Erythroblast (primary cell): ENCODE results near the gene MAN1B1.
"Not testable (repeated sequence)": the region's sequence is repeated elsewhere in the genome, so short reads cannot be mapped to it uniquely, and the experiment has no call there.

Source experiments
- DNase-seq, 2 experiments: peaks; one replicate each; lab custom pipeline; 2025; lab: John Stamatoyannopoulos, UW
- GATA1 ChIP-seq: IDR thresholded peaks from 2 replicates; pipeline ENCODE4 v1.6.1; 2011; ENCODE audit warnings: low read depth, mild to moderate bottlenecking, control low read depth, low read length, moderate library complexity
- POLR2A ChIP-seq: IDR thresholded peaks from 2 replicates; pipeline ENCODE4 v1.6.1; 2011; ENCODE audit warnings: mild to moderate bottlenecking, low read length

The MAN1B1 gene

DNA sequence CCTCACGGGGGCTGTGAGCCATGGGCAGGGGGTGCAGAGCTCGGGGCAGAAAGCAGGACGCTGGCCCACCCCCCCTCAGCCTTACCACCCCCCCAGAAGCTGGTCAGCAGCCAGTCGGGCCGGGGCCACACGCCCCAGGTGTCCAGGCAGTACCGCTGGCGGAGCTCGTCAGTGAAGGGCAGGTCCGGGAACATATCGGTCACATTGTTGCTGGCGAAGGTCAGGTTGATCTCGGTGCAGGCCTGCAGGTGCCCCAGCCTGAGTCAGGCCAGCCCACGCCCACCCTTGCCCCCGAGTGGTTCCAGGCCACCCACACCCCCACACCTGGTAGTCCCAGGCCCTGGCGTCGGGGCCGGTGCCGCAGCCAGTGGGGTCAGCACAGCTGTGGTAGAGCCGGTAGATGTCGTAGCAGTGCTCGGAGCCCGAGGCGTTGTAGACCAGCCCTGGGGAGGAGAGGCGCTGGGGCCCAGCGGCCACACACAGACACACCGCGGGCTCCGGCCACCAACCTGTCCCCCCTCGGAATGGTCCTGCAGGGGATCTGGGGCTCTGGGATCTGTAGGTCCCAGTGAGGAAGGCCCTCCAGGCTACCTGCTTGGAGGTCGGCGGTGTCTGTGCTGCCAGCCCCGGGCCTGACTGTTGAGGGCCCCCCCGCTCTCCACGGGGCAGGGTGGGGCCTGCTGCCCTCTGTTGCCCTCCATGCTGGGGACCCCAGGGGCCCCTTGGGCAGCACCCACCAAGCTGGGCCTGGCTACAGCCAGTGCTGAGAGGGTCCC lies 25.2 kb downstream of the MAN1B1 start:
- TF ChIP-seq POLR2A (no peak), GATA1 (no peak)
- no peak for DNase-seq

DNA sequence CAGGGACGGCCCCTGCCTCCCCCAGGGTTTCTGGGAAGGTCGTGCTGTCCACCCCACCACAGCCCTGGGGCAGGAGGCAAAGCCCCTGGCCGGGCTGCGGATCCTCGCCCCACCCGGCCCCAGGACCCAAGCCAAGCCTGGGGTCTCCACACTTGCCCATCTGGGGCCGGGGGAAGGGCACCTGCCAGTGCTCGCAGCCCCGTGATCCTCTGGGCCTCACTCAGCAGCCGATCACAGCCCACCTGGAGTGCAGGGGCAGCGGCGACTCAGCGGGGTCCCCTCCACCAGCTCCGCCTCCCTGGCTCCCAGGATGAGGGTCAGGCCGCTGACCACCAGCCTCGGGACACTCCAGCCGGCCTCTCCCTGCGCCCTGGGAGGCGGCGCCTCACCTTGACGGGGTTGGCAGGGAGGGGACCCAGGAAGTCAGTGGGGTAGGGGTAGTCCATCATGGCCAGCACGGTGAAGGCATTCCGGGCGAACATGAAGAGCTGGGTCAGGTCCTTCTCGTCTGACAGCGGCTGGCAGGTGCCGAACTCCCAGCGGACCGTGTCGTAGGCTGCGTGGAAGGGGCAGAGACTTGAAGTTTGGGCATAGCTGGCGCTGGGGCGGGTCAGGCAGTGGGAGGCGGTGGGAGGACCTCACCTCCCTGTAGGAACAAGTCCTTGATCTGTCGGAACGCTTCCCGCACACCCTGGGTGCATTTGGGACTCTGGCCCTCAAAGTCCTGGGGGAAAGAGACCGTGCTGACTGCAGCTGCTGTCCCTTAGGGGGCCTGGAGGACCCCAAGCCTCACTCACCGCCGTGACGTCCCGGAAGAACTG lies 26.0 kb downstream of the MAN1B1 start:
- TF ChIP-seq GATA1 (no peak), POLR2A (no peak)
- DNase-seq: no peak

DNA sequence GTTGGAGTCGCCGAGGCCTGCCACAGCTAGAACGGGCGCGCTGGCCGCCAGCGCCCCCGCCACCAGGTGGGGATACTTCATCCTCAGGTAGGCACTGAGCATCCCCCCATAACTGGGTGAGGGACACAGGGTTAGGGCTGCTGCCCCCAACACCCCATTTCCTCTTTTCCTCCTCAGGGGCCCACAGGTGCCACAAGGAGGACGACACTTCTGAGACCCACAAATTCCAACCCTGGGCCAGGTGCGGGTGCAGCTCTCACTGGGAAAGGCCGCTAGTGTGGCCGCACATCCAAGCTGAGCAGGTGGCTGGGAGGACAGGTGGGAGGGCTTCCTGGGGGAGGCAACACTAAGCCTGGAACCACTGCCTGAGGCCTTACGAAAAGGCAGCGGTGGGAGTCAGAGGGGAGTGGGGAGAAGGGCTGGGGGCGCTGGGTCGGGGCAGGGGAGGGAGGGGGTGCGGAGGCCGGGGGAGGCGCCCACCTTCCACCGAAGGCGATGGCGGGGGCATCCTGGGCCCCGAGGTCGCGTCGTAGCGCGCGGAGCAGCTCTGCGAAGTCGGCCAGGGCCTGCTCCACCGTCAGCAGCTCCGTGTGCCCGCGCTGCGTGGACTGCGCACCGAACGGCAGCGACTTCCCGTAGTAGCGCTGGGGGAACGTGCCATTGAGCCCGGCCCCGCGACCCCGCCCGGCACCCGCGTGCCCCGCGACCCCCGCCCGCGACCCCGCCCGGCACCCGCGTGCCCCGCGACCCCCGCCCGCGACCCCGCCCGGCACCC lies 26.8 kb downstream of the MAN1B1 start:
- peak; percentile 46 to 48 for DNase-seq
- TF ChIP-seq GATA1 (no peak), POLR2A (no peak)

DNA sequence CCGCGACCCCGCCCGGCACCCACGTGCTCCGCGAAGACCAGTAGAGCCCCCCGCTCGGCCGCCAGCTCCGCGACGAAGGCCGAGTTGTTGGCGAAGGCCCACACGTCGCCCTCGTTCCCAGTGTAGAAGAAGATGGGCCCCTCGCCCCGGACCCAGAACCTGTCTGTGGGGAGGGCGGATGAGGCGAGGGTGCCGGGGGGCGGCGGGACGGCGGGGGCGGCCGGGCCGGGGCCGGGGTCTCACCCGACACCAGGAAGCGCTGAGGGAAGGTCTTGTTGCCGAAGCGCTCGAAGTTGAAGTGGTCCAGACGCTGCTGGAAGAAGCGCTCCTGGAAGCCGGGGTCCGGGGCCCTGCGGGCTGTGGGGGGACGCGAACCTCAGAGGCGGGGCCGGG lies 27.4 kb downstream of the MAN1B1 start:
- peak; percentile 54 to 58 for DNase-seq
- TF ChIP-seq POLR2A (no peak), GATA1 (no peak)

DNA sequence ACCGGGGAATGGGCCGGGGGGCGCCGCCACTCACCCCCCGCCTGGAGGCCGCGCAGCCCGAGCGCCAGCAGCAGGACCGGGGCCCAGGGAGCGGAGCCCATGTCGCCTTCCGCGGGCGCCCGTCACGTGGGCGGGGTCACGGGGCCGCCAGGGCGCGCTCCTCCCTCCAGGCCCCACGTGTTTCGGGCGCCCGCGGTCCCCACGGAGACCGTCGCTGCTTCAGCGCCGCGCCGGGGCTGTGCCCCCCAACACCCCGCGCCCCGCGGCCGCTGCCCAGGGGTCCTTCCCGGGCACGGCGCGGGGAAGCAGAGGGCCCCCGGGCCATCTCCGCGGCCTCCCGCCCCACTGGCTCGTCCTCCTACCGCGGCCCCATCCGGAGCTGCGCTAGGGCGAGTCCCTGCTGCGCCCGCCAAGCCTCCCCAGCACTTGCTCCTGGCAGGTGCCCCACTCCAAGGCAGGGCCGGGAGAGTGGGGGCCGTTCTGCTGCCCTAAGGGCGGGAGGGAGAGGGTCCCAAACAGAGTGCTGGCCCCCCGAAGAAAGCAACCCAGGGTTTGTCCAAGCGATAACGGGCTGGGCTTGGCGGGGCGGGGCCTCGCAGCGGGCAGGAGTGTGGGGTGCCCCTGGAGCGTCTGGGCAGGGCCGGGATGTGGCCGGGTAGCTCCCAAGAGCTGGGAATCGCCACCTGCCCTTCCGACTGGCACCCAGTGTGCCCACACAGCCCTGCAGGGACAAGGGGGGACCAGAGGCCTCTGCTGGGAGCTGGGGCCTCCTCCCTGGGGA lies 28.0 kb downstream of the MAN1B1 start, which contains the start of gene DPP7:
Gene DPP7, minus strand, starts transcription at position 121 of the 781 bp plus-strand sequence. Its CDS starts 20 bp downstream, at position 101.
- peak; percentile 83 to 86 for DNase-seq
- no peak for TF ChIP-seq GATA1
- TF ChIP-seq POLR2A: peak; percentile 30

DNA sequence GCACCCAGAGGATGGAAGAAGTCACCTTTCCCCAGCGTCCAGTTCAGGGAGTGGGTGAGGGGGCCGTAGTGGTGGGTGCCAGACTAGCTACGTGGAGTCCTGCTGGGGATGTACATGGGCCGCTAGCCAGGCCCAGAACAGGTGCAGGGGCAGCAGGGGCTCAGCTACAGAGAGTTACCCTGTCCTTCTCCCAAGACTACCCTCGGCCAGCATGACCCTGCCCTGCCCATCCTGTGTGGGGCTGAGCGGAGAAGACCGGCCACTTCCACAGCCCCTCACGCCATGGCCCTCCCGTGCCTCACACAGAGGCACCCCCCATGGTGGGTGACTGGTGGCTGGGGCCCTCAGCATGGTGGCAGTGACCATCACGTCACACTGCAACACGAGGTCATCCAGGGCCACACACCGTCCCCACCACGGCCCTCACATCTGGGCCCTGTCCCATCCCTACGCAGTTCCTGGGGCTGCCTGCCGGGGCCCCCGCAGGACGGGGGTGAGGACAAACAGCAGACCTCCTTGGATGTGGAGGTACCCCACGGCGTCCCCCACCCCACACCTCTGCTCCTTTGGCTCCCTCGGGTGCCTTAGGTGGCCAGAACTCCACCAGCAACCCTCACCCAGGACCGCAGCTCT lies 28.7 kb downstream of the MAN1B1 start:
- DNase-seq: no peak
- TF ChIP-seq POLR2A (no peak), GATA1 (no peak)

DNA sequence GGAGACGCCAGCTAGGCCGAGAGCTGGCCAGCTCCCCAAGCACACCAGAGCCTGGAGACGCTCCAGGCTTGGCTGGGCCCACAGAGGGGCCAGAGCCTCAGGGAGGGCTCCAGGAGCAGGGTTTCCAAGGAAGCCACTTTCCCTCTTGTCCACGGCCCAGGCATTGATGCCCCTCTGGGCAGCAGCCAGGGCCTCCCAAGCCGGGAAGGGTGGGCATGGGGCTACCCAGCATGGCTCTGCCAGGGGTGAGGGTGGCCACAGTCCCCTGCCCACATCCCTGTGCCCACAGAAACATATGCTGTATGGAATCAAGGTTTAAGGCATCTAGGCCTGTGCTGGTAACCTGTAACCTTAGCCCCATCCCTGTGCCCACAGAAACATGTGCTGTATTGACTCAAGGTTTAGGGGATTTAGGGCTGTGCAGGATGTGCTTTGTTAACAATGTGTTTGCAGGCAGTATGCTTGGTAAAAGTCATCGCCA lies 29.3 kb downstream of the MAN1B1 start:
- DNase-seq: no peak
- TF ChIP-seq GATA1 (no peak), POLR2A (no peak)

DNA sequence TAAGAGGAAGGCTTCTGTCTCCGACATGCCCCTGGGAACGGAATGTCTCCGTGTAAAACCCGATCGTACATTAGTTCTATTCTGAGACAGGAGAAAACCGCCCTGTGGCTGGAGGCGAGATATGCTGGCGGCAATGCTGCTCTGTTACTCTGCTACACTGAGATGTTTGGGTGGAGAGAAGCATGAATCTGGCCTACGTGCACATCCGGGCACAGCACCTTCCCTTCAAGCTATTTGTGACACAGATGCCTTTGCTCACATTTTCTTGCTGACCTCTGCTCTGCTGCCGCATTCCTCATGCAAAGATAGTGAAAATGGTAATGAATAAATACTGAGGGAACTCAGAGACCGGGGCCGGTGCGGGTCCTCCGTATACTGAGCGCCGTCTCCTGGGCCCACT lies 29.9 kb downstream of the MAN1B1 start:
- no peak for TF ChIP-seq POLR2A
- no peak for TF ChIP-seq GATA1
- no peak for DNase-seq

DNA sequence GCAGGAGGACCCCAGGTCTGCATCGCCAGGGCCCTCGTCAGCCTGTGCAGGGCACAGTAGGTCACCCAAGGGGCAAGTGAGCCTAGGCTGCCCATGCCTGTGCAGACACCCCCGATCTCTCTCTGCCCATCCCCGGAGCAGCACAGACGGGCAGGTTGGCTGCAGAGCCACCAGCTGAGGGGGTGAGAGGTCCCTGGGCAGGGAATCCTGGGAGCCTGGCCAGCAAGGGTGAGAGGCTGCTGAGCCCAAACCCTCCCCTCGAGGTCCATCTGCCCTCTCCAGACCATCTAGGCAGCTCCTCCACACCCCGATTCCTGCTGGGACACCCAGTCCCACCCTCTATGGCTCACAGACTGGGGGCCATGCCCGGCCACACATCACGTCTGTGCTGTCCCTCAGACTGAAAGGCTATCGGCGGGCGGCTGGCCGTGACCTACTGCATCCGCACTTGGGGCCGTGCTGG lies 30.5 kb downstream of the MAN1B1 start:
- TF ChIP-seq GATA1 (no peak), POLR2A (no peak)
- no peak for DNase-seq

DNA sequence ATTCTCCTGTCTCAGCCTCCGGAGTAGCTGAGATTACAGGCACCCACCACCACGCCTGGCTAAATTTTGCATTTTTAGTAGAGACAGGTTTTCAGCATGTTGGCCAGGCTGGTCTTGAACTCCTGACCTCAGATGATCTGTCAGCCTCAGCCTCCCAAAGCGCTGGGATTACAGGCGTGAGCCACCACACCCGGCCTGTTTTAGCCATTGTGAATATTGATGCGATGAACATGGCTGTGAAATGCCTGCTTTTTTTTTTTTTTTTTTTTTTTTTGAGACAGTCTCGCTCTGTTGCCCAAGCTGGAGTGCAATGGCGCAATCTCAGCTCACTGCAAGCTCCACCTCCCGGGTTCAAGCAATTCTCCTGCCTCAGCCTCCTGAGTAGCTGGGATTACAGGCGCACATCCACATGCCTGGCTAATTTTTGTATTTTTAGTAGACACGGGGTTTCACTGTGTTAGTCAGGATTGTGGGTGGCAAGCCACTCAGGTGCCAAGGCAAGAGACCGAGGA lies 31.4 kb downstream of the MAN1B1 start:
- not testable (repeated sequence) for DNase-seq

DNA sequence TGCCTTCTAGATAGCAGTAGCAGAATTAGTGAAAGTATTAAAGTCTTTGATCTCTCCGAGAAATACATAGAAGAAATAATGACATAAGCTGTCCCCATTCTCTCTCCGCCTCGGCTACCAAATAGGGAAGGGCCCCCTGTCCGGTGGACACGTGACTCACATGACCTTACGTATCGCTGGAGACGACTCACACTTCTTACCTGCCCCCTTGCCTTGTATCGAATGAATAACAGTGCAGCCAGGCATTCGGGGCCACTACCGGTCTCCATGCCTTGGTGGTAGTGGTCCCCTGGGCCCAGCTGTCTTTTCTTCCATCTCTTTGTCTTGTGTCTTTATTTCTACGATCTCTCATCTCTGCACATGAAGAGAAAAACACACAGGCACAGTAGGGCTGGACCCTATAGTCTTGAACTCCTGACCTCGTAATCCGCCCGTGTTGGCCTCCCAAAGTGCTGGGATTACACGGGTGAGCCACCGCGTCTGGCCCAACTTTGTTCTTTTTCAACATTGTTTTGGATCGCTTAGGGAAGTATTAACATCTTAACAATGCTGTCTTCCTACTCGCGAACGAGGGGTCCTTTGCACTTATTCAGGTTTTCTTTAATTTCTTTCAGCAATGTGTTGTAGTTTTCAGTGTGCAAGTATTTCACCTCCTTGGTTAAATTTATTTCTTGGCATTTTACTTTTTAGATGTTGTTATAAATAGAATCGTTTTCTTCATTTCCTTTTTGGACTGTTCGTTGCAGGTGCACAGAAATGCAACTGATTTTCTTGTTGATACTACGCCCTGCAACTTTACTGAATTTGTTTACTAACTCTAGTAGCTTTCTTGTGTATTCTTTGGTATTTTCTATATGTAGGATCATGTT lies 35.4 kb downstream of the MAN1B1 start:
- DNase-seq: not testable (repeated sequence)

DNA sequence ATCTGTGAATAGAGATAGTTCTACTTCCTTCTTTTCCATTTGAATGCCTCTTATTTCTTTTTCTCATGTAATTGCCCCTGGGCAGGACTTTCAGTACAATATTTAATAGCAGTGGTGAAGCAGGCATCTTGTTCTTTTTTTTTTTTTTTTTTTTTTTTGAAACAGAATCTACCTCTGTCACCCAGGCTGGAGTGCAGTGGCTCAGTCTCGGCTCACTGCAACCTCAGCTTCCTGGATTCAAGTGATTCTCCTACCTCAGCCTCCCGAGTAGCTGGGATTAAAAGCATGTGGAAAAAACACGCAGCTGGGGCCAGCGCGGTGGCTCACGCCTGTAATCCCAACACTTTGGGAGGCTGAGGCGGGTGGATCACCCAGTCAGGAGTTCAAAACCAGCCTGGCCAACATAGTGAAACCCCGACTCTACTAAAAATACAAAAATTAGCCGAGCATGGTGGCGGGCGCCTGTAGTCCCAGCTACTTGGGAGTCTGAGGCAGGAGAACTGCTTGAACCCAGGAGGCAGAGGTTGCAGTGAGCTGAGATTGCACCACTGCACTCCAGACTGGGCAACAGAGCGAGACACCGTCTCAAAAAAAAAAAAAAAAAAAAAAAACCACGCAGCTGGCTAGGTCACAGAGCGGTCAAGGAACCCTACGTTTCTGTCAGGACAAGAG lies 36.1 kb downstream of the MAN1B1 start:
- DNase-seq: not testable (repeated sequence)
